Glomerular visceral epithelial cell (primary cell): Measurements from ENCODE around the gene CACNB3.

ENCODE experiments used
- DNase-seq: peaks from one replicate; pipeline ENCODE4 v3.0.0-alpha.2; 2016; ENCODE audit errors: extremely low spot score

Gene CACNB3

DNA sequence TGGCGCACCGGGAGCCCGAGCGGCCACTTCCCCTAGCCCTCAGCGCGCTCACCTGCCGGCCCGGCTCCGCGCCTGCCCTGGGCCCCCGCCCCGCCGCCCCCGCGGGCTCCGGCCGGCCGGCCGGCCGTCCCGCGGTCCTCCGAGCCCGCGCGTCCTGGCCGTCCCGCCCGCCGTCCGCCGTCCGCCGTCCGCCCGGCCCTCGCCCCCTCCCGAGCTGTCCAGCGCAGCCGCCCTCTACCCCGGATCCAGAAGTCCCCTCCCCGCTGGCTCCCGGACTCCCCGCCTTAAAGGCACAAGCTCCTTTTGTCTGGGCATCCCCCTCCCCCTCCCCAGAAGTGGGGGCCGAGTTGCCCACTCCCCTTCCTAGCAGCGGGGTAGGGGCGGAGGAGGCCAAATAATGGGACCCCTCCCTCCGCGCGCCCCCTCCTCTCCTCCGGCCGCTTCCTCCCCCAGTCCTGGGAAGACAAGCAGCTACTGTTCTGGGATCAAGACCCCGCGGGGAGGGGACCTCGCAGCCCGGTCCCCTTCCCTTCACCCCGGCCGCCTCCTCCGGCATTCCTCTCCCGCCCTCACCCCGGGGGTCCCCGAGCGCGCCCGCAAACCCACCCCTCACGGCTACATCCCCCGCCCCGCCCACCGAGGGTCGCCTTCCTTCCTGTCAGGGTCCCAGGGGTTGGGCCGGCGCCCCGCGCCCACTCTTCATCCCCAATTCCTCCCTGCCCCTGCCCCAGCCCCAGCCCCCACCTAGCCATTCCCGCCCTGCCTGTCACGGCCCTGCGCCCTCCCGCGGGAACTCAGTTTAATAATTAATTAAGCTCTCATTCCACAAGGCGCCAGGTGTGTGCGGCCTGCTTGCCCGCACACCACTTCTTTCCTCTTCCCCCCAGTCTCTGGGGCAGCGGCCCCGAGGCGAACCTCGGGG, 29.2 kb upstream of the CACNB3 start, which contains the start of gene ADCY6:
Gene ADCY6, minus strand, starts transcription at position 236 of the 922 bp plus-strand sequence. CDS start 5,655 bp downstream, outside the sequence.
- peak; percentile 68 for DNase-seq

DNA sequence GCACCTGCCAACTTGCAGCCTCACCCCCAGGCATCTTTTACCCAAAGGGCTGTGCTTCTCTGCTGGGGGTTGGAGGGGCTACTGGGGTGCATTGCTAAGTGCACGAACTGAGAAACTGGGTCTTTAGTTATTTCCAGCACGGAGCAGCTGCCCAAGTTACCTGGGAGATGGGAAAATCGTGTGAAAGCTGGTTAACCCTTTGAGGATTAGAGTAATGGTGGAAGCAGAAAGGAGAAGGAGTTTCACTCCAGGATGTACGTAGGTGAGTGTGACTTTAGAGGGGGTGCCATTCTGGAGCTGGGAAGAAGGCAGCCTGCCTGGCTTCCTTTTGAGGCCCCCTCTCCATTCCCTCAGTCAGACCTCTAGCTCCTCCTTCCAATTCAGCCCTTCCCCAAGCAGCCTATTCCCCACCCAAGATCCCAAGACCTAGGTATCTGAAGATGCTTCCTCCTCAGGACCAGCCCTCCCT, 28.4 kb upstream of the CACNB3 start:
- no peak for DNase-seq

- no peak for DNase-seq
These were observed 24.6 kb upstream of the CACNB3 start for GRCh38 chr12:48793696-48794095.

DNA sequence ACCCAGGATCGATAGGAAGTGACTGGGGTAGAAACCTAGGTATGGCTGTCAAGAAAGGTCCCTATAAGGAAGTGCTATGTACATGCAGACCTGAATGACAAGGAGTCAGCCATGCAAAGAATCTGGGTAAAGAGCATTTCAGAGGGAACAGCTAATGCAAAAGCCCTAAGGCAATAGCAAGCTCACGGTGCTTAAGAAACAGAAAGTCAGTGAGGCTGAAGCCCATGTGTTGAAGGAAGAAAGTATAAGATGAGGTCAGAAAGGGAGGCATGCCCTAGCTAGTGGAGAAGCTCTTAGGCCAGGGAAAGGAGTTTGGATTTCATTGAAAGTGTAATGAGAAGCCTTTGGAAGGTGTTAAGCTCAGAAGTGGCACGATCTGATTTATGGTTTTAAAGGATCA, 23.4 kb upstream of the CACNB3 start:
- DNase-seq, result peak; percentile 41

DNA sequence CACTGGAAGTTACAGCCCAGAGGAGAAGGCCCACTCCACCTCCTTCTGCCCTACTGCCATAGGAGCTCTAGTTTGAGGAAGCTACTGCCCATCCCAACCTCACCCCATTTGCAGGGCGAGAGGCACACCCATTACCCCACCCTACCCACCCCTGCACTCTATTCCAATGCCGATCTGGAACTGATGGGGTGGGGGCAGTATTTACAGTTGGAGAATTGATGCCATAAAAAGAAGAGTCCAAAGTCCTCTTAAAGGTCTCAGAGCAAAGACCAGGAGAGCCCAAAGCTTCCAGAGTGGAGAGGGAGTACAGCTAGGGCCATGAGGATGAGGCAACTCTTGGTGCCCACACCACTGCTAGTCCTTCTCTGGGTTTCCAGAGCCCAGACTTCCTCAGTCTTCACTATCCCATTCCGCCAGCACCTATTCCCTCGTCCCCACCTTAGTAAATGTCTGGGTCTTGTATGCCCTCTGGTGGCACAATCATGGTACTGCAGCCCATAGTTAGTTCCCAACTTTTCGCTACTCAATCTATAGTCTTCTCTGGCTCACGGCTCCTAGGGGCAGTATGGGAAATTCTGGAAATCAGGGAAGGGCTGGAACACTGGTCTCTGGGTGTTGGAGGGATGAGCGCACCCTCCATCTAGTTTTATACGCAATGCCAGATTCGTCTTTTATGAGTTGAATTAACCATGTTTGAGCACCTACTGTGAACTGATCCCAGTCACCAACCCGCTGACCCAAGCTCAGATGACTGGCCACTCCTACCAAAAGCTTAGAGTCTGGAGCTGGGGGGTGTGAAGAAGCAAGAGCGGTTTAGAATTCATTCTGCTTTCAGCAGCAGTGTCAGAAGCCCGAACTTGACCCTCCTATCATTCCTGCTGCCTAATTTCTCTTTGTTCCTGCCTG, 22.5 kb upstream of the CACNB3 start:
- peak; percentile 82 for DNase-seq

DNA sequence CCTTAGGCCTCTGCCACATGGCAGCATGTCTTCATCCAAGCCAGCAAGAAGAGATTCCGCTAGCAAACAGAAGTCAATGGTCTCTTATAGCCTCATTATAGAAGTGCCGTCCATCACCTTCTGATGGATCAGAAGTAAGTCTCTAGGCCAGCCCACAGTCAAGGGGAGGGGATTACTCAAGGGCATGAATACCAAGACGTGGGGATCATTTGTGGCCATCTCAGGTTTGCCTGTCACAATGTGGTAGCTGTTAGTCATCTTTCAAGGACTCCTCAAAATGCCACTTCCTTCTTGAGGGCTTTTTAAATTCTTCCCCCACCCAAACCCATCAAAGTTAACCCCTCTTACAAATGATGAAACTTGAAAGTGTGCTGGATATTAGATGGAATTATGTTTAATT, 21.3 kb upstream of the CACNB3 start:
- DNase-seq, result no peak

DNA sequence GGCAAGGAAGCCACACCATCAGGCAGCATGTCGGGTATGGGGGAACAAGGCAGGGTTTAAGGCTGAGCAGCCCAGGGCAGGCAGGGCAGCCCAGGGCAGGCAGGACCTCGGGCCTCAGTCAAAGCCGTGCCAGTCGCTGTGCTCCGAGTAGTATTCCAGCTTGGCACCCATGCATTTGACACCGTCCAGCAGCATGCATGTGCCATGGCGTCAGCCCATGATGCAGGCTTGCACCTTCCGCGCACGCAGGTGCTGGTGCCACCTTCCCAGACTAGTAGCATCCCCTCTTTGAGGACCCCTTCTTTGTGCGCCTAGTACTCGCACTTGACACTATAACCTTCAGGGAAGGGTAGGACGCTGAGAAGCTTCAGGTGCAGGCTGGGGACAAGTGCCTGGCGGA, 17.8 kb upstream of the CACNB3 start:
- DNase-seq, result no peak

DNA sequence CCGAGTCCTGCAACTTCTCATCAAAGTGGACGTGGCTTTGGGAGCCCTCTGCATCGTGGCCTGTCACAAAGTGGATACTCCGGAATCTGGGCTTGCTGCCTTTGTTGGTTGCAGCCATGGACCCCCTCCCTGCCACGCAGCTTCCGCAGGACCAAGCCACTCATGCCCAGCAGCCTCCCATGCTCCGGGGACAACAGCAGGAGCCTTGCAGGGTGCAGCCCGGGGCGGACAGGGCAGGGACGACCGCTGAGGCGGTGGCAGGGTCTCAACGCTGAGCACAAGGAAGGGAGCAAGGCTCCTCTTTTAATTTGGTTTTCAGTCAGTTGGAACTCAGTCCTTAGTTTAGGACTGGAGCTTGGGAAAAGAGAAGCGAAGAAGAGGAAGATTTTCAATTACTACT, 17.3 kb upstream of the CACNB3 start:
- no peak for DNase-seq

GRCh38 chr12:48803675-48804074, 14.6 kb upstream of the CACNB3 start:
- DNase-seq, result no peak

DNA sequence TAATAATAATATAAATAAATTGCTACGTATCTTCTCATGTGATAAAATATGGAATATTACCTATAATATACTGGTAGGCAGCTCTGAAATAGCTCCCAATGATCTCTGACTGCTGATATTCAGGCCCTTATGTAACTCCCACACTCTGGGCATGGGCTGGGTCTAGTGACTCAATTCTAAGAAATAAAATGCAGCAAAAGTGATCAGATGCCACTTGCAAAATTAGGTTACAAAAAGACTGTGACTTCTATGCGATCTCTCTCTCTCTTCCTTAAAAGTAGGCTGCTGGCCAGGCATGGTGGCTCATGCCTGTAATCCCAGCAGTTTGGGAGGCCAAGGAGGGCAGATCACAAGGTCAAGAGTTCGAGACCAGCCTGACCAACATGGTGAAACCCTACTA, 10.3 kb upstream of the CACNB3 start:
- DNase-seq, result no peak

DNA sequence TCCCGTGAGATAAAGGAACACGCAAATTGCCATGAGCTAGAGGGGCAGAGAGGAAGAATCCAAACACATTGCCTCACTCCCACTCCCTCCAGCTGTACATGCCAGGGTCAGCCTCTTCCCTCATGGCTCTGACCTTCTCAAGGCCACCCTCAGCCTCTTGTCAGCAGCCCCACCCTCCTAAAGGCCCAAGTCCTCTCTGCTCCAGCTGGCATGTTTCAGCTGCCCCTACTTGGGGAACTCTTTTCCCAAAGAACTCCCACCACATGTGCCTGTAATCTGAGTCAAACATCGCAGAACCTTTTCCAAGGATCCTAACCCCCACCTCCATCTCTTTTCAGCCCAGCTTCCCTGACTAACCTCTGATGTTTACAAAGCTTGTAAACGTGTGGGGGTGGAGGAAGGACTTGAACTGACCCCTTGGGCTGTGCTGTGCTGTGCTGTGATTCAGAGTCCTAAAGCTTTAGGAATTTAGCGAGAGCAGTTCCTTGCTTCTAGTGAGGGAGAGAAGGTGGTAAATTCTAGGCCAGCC, 7.3 kb upstream of the CACNB3 start:
- no peak for DNase-seq

GRCh38 chr12:48811437-48812090, 6.7 kb upstream of the CACNB3 start:
- no peak for DNase-seq

- DNase-seq, result no peak
These were observed 5.9 kb upstream of the CACNB3 start for GRCh38 chr12:48812389-48812788.

- no peak for DNase-seq
These were observed 4.6 kb upstream of the CACNB3 start for GRCh38 chr12:48813465-48814261.

GRCh38 chr12:48814262-48815125, 3.8 kb upstream of the CACNB3 start:
- peak; percentile 84 for DNase-seq

- peak; percentile 83 for DNase-seq
These were observed 2.9 kb upstream of the CACNB3 start for GRCh38 chr12:48815126-48816110.

- peak; percentile 17 for DNase-seq
These were observed 2.0 kb upstream of the CACNB3 start for GRCh38 chr12:48816143-48816854.
